ENCODE results near the gene DNAH3.
"Not testable (repeated sequence)": the region's sequence is repeated elsewhere in the genome, so short reads cannot be mapped to it uniquely, and the experiment has no call there.

Gene DNAH3

GRCh38 chr16:21126518-21126917, 24.1 kb downstream of the DNAH3 start:
- in situ Hi-C loops (cut with HindIII; ENCODE audit: low sequenced_read_pairs): no loop called here

DNA sequence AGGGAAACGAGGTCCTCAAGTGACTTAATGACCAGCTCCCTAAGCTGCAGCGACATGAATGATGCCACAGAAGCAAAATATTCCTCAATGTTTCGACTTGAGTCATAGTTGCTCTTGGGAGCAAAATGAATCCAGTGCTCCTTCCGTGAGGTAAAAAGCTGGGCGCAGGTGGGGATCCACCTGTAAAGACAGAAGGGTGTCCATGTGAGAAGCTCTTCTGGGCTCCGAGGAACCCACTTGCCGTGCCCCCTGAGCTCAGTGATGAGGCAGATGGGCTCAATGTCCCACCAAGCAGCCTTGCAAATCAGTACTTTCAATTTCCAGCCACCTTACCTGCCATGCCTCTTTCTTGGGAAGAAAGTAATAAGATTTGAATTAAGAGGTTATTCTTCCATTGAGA, 25.5 kb downstream of the DNAH3 start:
- in situ Hi-C loops (cut with HindIII; ENCODE audit: low sequenced_read_pairs): no loop called here

DNA sequence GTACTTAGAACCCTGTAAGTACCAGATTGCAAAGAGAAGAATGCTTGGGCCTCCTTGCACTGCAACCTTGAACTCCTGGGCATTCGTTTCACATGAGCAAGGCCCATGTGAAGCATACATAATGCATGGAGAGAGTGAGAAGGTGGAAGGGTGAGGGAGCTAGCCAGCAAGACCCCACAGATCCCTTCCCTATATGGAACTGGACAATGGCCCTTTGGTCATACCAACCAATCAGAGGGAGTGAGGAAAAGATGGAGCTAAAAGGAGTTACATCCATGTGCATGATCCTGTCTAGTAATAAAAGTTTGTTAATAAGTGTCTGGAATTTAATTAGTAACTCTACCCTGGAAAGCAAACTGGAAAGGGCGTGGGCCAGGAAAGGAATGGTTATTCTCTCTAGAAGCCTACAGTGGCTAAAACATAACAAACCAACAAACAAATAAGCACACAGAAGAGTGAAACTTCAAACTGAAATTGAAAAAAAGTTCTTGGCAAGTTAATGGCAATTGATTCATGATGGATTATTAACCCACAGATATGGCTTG, 29.6 kb downstream of the DNAH3 start:
- in situ Hi-C loops (cut with HindIII; ENCODE audit: low sequenced_read_pairs): no loop called here

DNA sequence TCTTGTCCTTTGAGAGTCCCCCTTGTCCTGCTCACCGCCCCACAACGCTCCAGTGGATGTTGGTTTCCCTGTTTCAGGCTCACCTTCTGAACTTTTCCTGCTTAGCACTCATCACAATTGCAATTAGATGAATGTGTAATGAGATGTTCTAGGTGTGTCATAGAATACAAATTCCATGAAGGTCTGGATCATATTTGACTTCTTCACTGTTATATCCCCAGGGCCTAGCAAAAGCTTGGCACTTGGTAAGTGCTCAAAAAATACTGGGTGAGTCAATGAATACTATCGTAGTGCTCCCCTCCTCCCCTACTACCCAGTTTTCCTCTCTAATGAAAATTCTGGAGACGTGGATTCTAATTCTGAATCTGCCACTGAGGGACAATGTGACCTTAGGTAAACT, 33.1 kb downstream of the DNAH3 start:
- in situ Hi-C loops (cut with HindIII; ENCODE audit: low sequenced_read_pairs): no loop called here

DNA sequence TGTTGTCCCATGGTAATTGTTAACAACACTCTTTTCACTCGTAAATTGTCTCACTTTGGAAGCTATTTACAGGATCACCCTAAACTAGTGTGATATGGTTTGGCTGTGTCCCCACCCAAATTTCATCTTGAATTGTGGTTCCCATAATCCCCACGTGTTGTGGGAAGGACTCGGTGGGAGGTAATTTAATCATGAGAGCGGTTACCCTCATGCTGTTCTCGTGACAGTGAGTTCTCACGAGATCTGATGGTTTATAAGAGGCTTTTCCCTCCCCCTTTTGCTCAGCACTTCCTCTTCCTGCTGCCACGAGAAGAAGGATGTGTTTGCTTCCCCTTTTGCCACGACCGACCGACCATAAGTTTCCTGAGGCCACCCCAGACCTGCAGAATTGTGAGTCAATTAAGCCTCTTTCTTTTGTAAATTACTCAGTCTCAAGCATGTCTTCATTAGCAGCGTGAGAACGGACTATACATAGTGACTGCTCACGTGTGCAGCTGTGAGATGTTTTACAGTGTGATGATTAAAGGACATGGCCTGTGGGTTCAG, 34.4 kb downstream of the DNAH3 start:
- in situ Hi-C loops (cut with HindIII; ENCODE audit: low sequenced_read_pairs): no loop called here

- in situ Hi-C loops (cut with HindIII; ENCODE audit: low sequenced_read_pairs): not testable (repeated sequence)
These were observed 35.1 kb downstream of the DNAH3 start for GRCh38 chr16:21115551-21115950.

- in situ Hi-C loops (cut with HindIII; ENCODE audit: low sequenced_read_pairs): no loop called here
These were observed 46.4 kb downstream of the DNAH3 start for GRCh38 chr16:21103941-21104860.

GRCh38 chr16:21101631-21102420, 48.8 kb downstream of the DNAH3 start:
- in situ Hi-C loops (cut with HindIII; ENCODE audit: low sequenced_read_pairs): no loop called here

- in situ Hi-C loops (cut with HindIII; ENCODE audit: low sequenced_read_pairs): no loop called here
These were observed 50.2 kb downstream of the DNAH3 start for GRCh38 chr16:21100447-21100846.

DNA sequence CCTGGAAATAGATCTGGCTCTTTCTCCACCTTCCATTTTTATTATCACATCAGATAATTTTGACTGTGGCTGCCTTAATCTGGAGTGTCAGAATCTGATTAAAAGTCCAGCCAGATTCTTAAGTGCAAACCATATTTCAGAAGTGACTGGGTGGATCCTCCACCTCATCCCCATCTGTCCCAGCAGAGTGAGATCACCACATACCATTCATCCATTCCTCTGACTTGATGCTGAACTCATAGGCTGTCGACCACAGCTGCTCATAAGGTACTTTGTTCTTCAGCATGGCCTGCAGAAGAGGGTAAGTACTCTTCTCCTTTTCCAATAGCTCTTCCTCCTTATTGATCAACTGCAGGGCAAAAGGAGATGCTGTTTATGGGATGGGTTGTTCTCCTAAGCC, 53.5 kb downstream of the DNAH3 start:
- in situ Hi-C loops (cut with HindIII; ENCODE audit: low sequenced_read_pairs): no loop called here

- in situ Hi-C loops (cut with HindIII; ENCODE audit: low sequenced_read_pairs): not testable (repeated sequence)
These were observed 55.9 kb downstream of the DNAH3 start for GRCh38 chr16:21094719-21095118.

- in situ Hi-C loops (cut with HindIII; ENCODE audit: low sequenced_read_pairs): no loop called here
These were observed 57.7 kb downstream of the DNAH3 start for GRCh38 chr16:21092951-21093350.

DNA sequence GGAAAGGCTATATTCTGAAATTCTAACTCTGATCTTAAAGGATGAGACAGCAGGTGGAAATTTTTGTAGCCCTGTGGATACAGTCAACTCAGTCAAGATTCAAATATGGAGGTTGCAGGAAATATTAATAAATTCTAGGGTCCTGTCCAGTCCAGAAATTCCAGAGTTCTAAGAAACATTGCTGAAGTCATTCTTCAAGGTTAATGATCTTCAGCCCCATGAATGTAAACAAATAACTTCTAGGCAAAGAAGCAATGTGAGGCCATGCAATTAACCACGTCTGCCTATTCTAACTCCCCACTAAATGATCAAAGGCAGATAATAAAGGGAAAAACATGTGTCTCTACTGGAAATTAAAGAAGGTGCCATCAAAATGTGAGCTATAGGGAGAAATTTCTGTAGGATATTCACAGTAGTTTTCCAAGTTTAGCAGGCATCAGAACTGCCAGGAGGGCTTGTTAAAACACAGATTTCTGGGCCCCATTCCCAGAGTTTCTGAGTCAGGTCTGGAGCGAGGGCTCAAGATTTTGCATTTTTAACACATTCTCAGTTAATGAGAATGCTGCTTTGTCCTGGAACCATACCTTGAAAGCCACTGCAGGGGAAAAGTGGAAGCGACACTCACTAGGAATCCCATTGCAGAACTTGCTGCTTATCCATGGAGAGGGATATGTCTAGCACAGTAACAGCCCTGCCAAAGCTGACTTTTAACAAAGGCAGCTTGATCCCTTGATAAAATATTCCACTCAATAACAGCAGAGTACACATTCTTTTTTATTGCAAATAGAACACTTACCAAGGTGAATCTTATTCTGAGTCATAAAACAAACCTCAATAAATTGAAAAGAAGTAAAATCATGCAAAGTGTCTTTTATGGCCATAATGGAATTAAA, 61.8 kb downstream of the DNAH3 start:
- in situ Hi-C loops (cut with HindIII; ENCODE audit: low sequenced_read_pairs): loop anchor here (10.0 kb wide), 1 partner anchor 244 kb away; no protein-coding TSS in a partner anchor

- in situ Hi-C loops (cut with HindIII; ENCODE audit: low sequenced_read_pairs): loop anchor here (10.0 kb wide), 1 partner anchor 243 kb away; no protein-coding TSS in a partner anchor
These were observed 62.5 kb downstream of the DNAH3 start for GRCh38 chr16:21088143-21088542.

- in situ Hi-C loops (cut with HindIII; ENCODE audit: low sequenced_read_pairs): loop anchor here (10.0 kb wide), 1 partner anchor 240 kb away; no protein-coding TSS in a partner anchor
These were observed 65.9 kb downstream of the DNAH3 start for GRCh38 chr16:21084631-21085225.

DNA sequence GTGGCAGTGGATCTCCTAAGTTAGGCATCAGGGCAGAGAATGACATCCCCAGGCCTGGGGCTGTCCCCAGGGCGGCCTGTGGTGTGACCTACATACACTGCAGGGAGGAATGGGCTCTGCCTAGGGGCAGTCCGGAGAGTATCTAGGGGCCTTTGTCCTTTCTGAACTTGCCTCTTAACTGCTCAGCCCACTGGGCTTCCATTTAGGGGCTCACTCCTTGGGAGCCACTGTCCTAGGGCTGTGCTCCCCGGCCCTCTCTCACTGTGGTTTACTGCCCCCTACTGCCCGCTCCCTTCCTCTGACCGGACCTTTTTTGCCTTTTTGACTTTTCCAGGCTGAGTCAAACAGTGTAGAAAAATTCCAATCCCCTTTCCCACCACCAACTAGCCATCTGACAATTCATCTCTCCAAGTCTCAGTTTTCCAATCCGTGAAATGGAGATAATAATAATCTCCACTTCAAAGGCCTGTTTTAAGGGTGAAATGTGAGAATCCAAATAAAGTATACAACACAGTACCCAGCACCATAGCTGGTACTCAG, 66.8 kb downstream of the DNAH3 start:
- in situ Hi-C loops (cut with HindIII; ENCODE audit: low sequenced_read_pairs): loop anchor here (10.0 kb wide), 1 partner anchor 239 kb away; no protein-coding TSS in a partner anchor

DNA sequence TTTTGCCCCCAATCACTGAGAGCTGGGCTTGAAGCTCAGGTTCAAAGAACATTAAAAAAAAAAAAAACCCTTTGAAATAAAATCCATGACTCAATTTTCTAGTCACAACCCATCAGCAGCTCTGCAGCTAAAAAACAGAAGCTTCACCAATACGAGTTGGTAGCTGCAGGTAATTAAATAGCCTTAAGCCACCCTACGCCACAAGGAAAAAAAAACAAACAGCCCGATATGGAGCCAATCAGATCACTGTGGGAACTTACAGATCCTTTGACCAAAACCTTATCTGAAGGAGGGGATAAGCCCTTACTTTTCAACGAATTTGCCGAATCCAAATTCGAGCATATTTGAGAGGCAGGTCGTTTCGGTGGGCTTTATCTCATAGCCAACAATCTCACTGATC, 69.3 kb downstream of the DNAH3 start:
- in situ Hi-C loops (cut with HindIII; ENCODE audit: low sequenced_read_pairs): loop anchor here (10.0 kb wide), 1 partner anchor 237 kb away; no protein-coding TSS in a partner anchor

GRCh38 chr16:21078563-21078962, 72.1 kb downstream of the DNAH3 start:
- in situ Hi-C loops (cut with HindIII; ENCODE audit: low sequenced_read_pairs): no loop called here

DNA sequence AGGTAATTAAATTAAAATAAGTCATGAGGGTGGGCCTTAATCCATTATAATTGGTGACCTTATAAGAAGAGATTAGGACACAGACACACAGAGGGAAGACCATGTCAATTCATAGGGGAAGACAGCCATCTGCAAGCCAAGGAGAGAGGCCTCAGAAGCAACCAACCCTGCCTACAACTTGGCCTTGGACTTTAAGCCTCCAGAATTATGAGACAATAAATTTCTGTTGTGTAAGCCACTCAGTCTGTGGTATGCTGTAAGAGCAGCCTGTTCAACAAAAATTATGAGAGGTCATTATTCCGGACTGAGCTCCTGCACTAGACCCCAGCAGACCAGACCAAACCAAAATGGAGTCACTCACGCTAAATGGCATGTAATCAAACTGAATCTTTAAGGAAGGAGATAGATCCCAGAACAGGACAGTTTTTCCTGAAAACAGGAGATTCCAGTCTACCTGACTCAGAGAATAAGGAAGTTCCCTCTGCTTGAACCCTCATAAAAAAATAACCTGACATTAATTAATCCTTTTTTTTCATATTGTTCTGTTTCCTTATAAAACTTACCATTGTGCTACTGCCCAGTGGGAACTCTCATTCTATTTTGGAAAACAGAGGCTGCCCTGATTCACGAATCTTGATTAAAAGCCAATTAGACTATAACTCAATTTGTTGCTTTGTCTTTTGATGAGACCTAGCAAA, 74.3 kb downstream of the DNAH3 start:
- in situ Hi-C loops (cut with HindIII; ENCODE audit: low sequenced_read_pairs): no loop called here
